VCaP (cell line): ENCODE data around the gene FAM53A.

Experiments
- H3K27ac ChIP-seq: fragments of 450-650 bp; 2 replicates; pipeline ENCODE4 v1.5.1; 2017
- CTCF ChIP-seq: fragments of 450-650 bp; conservative IDR thresholded peaks from 2 replicates; pipeline ENCODE4 v1.5.1; 2017; ENCODE audit warnings: mild to moderate bottlenecking, moderate library complexity

The FAM53A gene

GRCh38 chr4:1602655-1603412 is 81.3 kb downstream of the FAM53A start:
- no peak for TF ChIP-seq CTCF
- H3K27ac ChIP-seq, result no peak overlapping the region

- TF ChIP-seq CTCF, result no peak
- no peak overlapping the region for H3K27ac ChIP-seq
Observed at GRCh38 chr4:1601852-1602654, 82.1 kb downstream of the FAM53A start.

GRCh38 chr4:1601533-1601835 is 82.6 kb downstream of the FAM53A start:
- H3K27ac ChIP-seq, result no peak overlapping the region
- no peak for TF ChIP-seq CTCF

GRCh38 chr4:1600811-1601532 is 83.1 kb downstream of the FAM53A start:
- TF ChIP-seq CTCF, result no peak
- no peak overlapping the region for H3K27ac ChIP-seq

GRCh38 chr4:1600211-1600780 is 83.8 kb downstream of the FAM53A start:
- TF ChIP-seq CTCF, result no peak
- no peak overlapping the region for H3K27ac ChIP-seq

GRCh38 chr4:1599491-1600210 is 84.5 kb downstream of the FAM53A start:
- no peak overlapping the region for H3K27ac ChIP-seq
- no peak for TF ChIP-seq CTCF
